SU-DHL-6 (cell line): ENCODE data around the gene HADH.
"Not testable (repeated sequence)": the region's sequence is repeated elsewhere in the genome, so short reads cannot be mapped to it uniquely, and the experiment has no call there.

Experiments
- H2AFZ ChIP-seq: fragments of 200-600 bp; sonication (generic); 2 replicates; pipeline ENCODE4 v1.6.1; 2014; ENCODE audit warnings: low read depth, mild to moderate bottlenecking, moderate library complexity, mixed read lengths, antibody characterized with exemption, low read length; ENCODE audit not compliant: severe bottlenecking
- H3F3A ChIP-seq: fragments of 200-600 bp; shearing (Covaris generic); 2 replicates; pipeline ENCODE4 v1.6.0; 2016; ENCODE audit warnings: antibody characterized with exemption, mild to moderate bottlenecking; ENCODE audit not compliant: insufficient read depth
- H3K27ac ChIP-seq: fragments of 200-600 bp; sonication (generic); 2 replicates; pipeline ENCODE4 v1.5.1; 2016; ENCODE audit warnings: low read depth, mild to moderate bottlenecking, low read length, moderate library complexity, mixed read lengths
- H3K27me3 ChIP-seq: fragments of 200-600 bp; sonication (generic), shearing (Covaris generic); 2 replicates; pipeline ENCODE4 v1.6.0; 2014; ENCODE audit warnings: mild to moderate bottlenecking, low read length
- H3K36me3 ChIP-seq: fragments of 200-600 bp; sonication (generic); 2 replicates; pipeline ENCODE4 v1.6.1; 2014; ENCODE audit warnings: mild to moderate bottlenecking, low read length, mixed read lengths
- H3K4me2 ChIP-seq: fragments of 300-600, 200-600 bp; shearing (Covaris generic), sonication (generic); 2 replicates; pipeline ENCODE4 v1.6.0; 2014; ENCODE audit warnings: low read length, low read depth, mild to moderate bottlenecking; ENCODE audit not compliant: poor library complexity, severe bottlenecking
- H3K4me3 ChIP-seq: fragments of 200-600 bp; sonication (generic); 2 replicates; pipeline ENCODE4 v1.5.1; 2014; ENCODE audit warnings: antibody characterized with exemption, low read length, mild to moderate bottlenecking, mixed read lengths; ENCODE audit not compliant: insufficient read depth, poor library complexity, severe bottlenecking
- H3K79me2 ChIP-seq: fragments of 200-600 bp; sonication (generic); 2 replicates; pipeline ENCODE4 v1.6.1; 2014; ENCODE audit warnings: mild to moderate bottlenecking, low read length, moderate library complexity; ENCODE audit not compliant: insufficient read depth
- H3K9ac ChIP-seq: fragments of 200-600 bp; sonication (generic); 2 replicates; pipeline ENCODE4 v1.7.0; 2014; ENCODE audit warnings: mild to moderate bottlenecking, low read length
- H3K9me2 ChIP-seq: fragments of 200-600 bp; sonication (generic); replicated peaks from 2 replicates; pipeline ENCODE4 v1.6.1; 2014; ENCODE audit warnings: low read length; ENCODE audit not compliant: insufficient read depth
- H3K9me3 ChIP-seq: fragments of 200-600 bp; sonication (generic); 2 replicates; pipeline ENCODE4 v1.6.1; 2014; ENCODE audit warnings: low read length, mixed read lengths; ENCODE audit not compliant: insufficient read depth
- H4K20me1 ChIP-seq: fragments of 200-600 bp; sonication (generic); 2 replicates; pipeline ENCODE4 v1.6.1; 2014; ENCODE audit warnings: low read depth, mild to moderate bottlenecking, antibody characterized with exemption, low read length, moderate library complexity, mixed read lengths
- CTCF ChIP-seq: fragments of 200-600 bp; sonication (generic); IDR thresholded peaks from one replicate; pipeline ENCODE4 v1.5.1; 2017; ENCODE audit warnings: antibody characterized with exemption, mild to moderate bottlenecking, low read length, moderate library complexity; ENCODE audit not compliant: insufficient read depth, poor library complexity, severe bottlenecking
- EZH2phosphoT487 ChIP-seq: fragments of 200-600 bp; sonication (generic), shearing (Covaris generic); conservative IDR thresholded peaks from 2 replicates; pipeline ENCODE4 v1.6.1; 2018; ENCODE audit warnings: mild to moderate bottlenecking, antibody characterized with exemption, low read length, moderate library complexity, mixed read lengths

HADH gene

DNA sequence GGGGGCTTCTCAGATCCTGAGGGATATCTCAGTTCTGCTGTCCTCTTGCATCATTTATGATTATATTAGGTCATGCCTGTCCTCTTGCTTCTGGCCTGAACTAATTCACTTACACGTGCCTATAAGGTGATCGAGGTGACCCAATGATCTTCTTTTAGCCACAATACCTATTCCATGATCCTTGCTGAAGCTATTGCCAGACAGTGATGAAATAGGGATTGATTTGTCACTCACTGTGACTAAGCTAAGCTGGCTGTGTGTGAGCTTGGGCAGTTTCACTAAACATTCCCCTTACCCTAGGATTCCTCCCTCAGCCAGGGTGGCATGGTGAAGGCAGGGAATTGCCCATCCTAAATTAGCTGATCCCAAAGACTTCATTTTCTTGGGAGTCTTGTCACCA lies 19.0 kb downstream of the HADH start:
- H3K4me2 ChIP-seq, result no peak overlapping the region
- no peak overlapping the region for H3K4me3 ChIP-seq
- no peaks in the 10 kb centered on the region for H3K9me2 ChIP-seq
- H3K79me2 ChIP-seq, result peaks cover 26% of the 10 kb centered on the region; the same call in 1 of the 2 replicates
- no peaks in the 10 kb centered on the region for H4K20me1 ChIP-seq
- no peaks in the 10 kb centered on the region for H3K36me3 ChIP-seq
- H3K9ac ChIP-seq, result no peak overlapping the region
- TF ChIP-seq CTCF (no peak), EZH2phosphoT487 (no peak)
- no peaks in the 10 kb centered on the region for H3K9me3 ChIP-seq
- H3K27me3 ChIP-seq, result no peaks in the 10 kb centered on the region
- H3F3A ChIP-seq, result no peaks in the 10 kb centered on the region
- no peak overlapping the region for H3K27ac ChIP-seq
- no peak overlapping the region for H2AFZ ChIP-seq

- TF ChIP-seq EZH2phosphoT487, result no peak
- no peak for TF ChIP-seq CTCF
- Histone ChIP-seq H3K27me3 (no peaks in the 10 kb centered on the region), H3K9me2 (no peaks in the 10 kb centered on the region), H3K9me3 (no peaks in the 10 kb centered on the region), H4K20me1 (no peaks in the 10 kb centered on the region), H3K4me2 (no peak overlapping the region), H3K9ac (no peak overlapping the region), H3F3A (no peaks in the 10 kb centered on the region), H3K36me3 (no peaks in the 10 kb centered on the region), H3K79me2 (peaks cover 18% of the 10 kb centered on the region; the same call in 1 of the 2 replicates), H3K27ac (no peak overlapping the region), H3K4me3 (no peak overlapping the region), H2AFZ (no peak overlapping the region)
These were observed 20.5 kb downstream of the HADH start for GRCh38 chr4:108010167-108010566.

DNA sequence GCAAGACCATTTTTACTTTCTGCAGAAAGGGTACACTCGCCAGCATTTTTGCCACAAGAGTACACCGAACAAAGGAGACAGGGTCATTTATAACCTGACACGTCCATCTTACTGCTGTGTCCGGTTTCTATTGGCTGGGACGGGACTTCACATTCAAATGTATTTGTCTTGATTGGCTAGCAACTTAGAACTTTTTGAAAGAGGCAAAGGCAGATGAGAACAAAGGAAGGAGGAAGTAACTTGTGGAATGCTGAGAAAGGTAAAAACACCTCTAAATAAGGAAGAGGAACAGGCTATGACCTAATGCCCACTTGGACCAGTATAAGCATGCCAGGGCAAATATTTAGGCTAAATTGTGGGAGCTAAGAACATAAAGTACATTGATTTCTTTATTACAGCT lies 22.7 kb downstream of the HADH start:
- not testable (repeated sequence) for H3F3A ChIP-seq, H3K27ac ChIP-seq, H3K79me2 ChIP-seq, H3K9me2 ChIP-seq, H3K9ac ChIP-seq, H4K20me1 ChIP-seq, H3K9me3 ChIP-seq, H3K4me2 ChIP-seq, H2AFZ ChIP-seq, H3K36me3 ChIP-seq, H3K27me3 ChIP-seq, H3K4me3 ChIP-seq

DNA sequence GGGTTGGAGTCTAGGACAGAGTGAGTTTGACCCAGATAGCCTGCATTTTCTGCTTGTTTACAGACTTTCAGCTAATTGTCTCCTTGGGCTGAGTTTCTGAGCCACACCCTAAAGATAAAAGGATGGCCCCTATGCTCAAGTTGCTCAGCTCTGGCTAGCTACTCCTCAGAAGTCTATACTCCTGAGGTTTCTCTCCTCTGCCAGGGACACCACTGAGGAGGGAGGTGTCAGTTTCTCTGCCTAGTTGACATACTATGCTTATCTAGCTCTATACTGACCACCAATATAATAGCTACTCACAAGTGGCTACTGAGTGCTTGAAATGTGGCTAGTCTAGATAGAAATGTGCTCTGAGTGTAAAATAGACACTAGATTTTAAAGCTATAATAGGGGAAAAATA lies 23.6 kb downstream of the HADH start:
- no peaks in the 10 kb centered on the region for H3K36me3 ChIP-seq
- H3K4me2 ChIP-seq, result no peak overlapping the region
- H3K9me3 ChIP-seq, result no peaks in the 10 kb centered on the region
- no peaks in the 10 kb centered on the region for H4K20me1 ChIP-seq
- TF ChIP-seq EZH2phosphoT487, result no peak
- TF ChIP-seq CTCF, result no peak
- H3K27ac ChIP-seq, result no peak overlapping the region
- H2AFZ ChIP-seq, result no peak overlapping the region
- H3K9ac ChIP-seq, result no peak overlapping the region
- H3F3A ChIP-seq, result no peaks in the 10 kb centered on the region
- no peaks in the 10 kb centered on the region for H3K79me2 ChIP-seq
- H3K27me3 ChIP-seq, result no peaks in the 10 kb centered on the region
- no peak overlapping the region for H3K4me3 ChIP-seq
- H3K9me2 ChIP-seq, result no peaks in the 10 kb centered on the region
